Liver (tissue), 9 donors: ENCODE measurements around the gene B9D1. TPM values are rescaled to one million over a fixed set of nuclear protein-coding genes. Genes with fewer than 3 reads are reported as not detected.
A peak's percentile ranks its signal among the peaks of the same experiment; 100 is the strongest.

Source experiments
- DNase-seq: peaks from one replicate; pipeline ENCODE4 v3.0.0-alpha.2; 2017; ENCODE audit warnings: low spot score
- H3K27ac ChIP-seq, 2 donors: one replicate each; pipeline ENCODE4 v1.7.0; 2013; ENCODE audit warnings: inconsistent platforms in 2 of 2, low read length in 2 of 2, control low read depth in 1 of 2, low read depth in 1 of 2, mild to moderate bottlenecking in 1 of 2
- H3K27me3 ChIP-seq, 4 donors: one replicate each; pipeline versions ENCODE4 v1.6.1 to v1.7.0; 2013; ENCODE audit warnings: low read length in 3 of 4, inconsistent platforms in 1 of 4, mild to moderate bottlenecking in 1 of 4, moderate library complexity in 1 of 4; ENCODE audit not compliant: control insufficient read depth in 4 of 4, insufficient read depth in 4 of 4
- H3K36me3 ChIP-seq, 4 donors: one replicate each; pipeline versions ENCODE4 v1.6.1 to v1.7.0; 2013; ENCODE audit warnings: low read length in 3 of 4, mild to moderate bottlenecking in 3 of 4, low read depth in 1 of 4, moderate library complexity in 1 of 4; ENCODE audit not compliant: control insufficient read depth in 4 of 4, insufficient read depth in 3 of 4
- H3K4me1 ChIP-seq, 4 donors: one replicate each; pipeline versions ENCODE4 v1.6.1 to v1.7.0; 2013; ENCODE audit warnings: low read length in 3 of 4, mild to moderate bottlenecking in 3 of 4, moderate library complexity in 1 of 4; ENCODE audit not compliant: control insufficient read depth in 4 of 4, insufficient read depth in 4 of 4
- H3K4me3 ChIP-seq, 3 donors: one replicate each; pipeline versions ENCODE4 v1.6.1 to v1.7.0; 2013; ENCODE audit warnings: low read length in 3 of 3, control low read depth in 1 of 3, low read depth in 1 of 3, mild to moderate bottlenecking in 1 of 3
- H3K9ac ChIP-seq, 2 donors: one replicate each; pipeline ENCODE4 v1.7.0; 2013; ENCODE audit warnings: low read length in 2 of 2, mild to moderate bottlenecking in 2 of 2, moderate library complexity in 2 of 2, control low read depth in 1 of 2, low read depth in 1 of 2
- H3K9me3 ChIP-seq, 4 donors: one replicate each; pipeline versions ENCODE4 v1.6.1 to v1.7.0; 2013; ENCODE audit warnings: low read length in 3 of 4; ENCODE audit not compliant: control insufficient read depth in 4 of 4
- ATF3 ChIP-seq: IDR thresholded peaks from 2 replicates; pipeline ENCODE4 v1.6.1; 2016; ENCODE audit warnings: antibody characterized with exemption
- CTCF ChIP-seq: fragments of 150-350 bp; IDR thresholded peaks from 2 replicates; pipeline ENCODE4 v1.5.1; 2017; ENCODE audit warnings: improper control_type of control experiment, low read depth, low read length; ENCODE audit not compliant: missing input control
- EGR1 ChIP-seq, 2 donors: IDR thresholded peaks; 2 replicates each; pipeline ENCODE4 v1.6.1; 2016 to 2018; ENCODE audit warnings: antibody characterized with exemption in 2 of 2, low read depth in 2 of 2
- FOXA2 ChIP-seq: IDR thresholded peaks from 2 replicates; pipeline ENCODE4 v1.6.1; 2016; ENCODE audit warnings: antibody characterized with exemption
- GABPA ChIP-seq, 2 donors: IDR thresholded peaks in 1 of 2; conservative IDR thresholded peaks in 1 of 2; 2 replicates each; pipeline ENCODE4 v1.6.1; 2016; ENCODE audit warnings: antibody characterized with exemption in 2 of 2, mild to moderate bottlenecking in 1 of 2, moderate library complexity in 1 of 2
- HNF4A ChIP-seq, 2 donors: conservative IDR thresholded peaks; 2 replicates each; pipeline ENCODE4 v1.6.1; 2016; ENCODE audit warnings: antibody characterized with exemption in 2 of 2, mild to moderate bottlenecking in 2 of 2
- HNF4G ChIP-seq: IDR thresholded peaks from 2 replicates; pipeline ENCODE4 v1.6.1; 2016; ENCODE audit warnings: antibody characterized with exemption
- JUND ChIP-seq, 2 donors: IDR thresholded peaks; 2 replicates each; pipeline ENCODE4 v1.6.1; 2016; ENCODE audit warnings: antibody characterized with exemption in 2 of 2
- MAX ChIP-seq: IDR thresholded peaks from 2 replicates; pipeline ENCODE4 v1.6.1; 2016; ENCODE audit warnings: antibody characterized with exemption
- NR2F2 ChIP-seq: IDR thresholded peaks from 2 replicates; pipeline ENCODE4 v1.6.1; 2016; ENCODE audit warnings: antibody characterized with exemption
- RAD21 ChIP-seq, 2 donors: IDR thresholded peaks; 2 replicates each; pipeline ENCODE4 v1.6.1; 2016; ENCODE audit warnings: antibody characterized with exemption in 2 of 2, mild to moderate bottlenecking in 2 of 2
- REST ChIP-seq: IDR thresholded peaks from 2 replicates; pipeline ENCODE4 v1.6.1; 2016; ENCODE audit warnings: antibody characterized with exemption, mild to moderate bottlenecking
- RXRA ChIP-seq, 2 donors: IDR thresholded peaks; 2 replicates each; pipeline ENCODE4 v1.6.1; 2017 to 2018; ENCODE audit warnings: antibody characterized with exemption in 2 of 2, mild to moderate bottlenecking in 1 of 2
- TAF1 ChIP-seq: conservative IDR thresholded peaks from 2 replicates; pipeline ENCODE4 v1.6.1; 2016; ENCODE audit warnings: antibody characterized with exemption, mild to moderate bottlenecking
- YY1 ChIP-seq: IDR thresholded peaks from 2 replicates; pipeline ENCODE4 v1.6.1; 2016; ENCODE audit warnings: antibody characterized with exemption, mild to moderate bottlenecking
- WGBS: extraction: QIAGEN DNeasy Blood & Tissue Kit; methylation state at CpG from one replicate; pipeline ENCODE4 v1.1.7; 2013; 5-methylcytosine and 5-hydroxymethylcytosine counted together
- polyA plus RNA-seq, 2 donors: library from polyadenylated mRNA; stranded (reverse) in 1 of 2; unstranded in 1 of 2; fragments of 200-250 nt in 1 of 2; fragments of >200 nt in 1 of 2; fragmentation: Nextera tagmentation in 1 of 2; extraction: Ambion mirVana in 1 of 2; gene quantifications; one replicate each; pipeline versions ENCODE4 v1.2.1 to v1.2.3, GENCODE V29; 2013 to 2015
- total RNA-seq, 2 donors: library from RNA; depleted of rRNA; stranded (reverse); fragments of >200 nt; gene quantifications; one replicate each; pipeline ENCODE4 v1.2.3, GENCODE V29; 2014
- donor health status: healthy.
- donor health status: healthy.
- donor health status: healthy.
- donor health status: healthy.
- donor health status: healthy.

The B9D1 gene
- total and polyA plus RNA-seq, 4 donors, result 8.4 to 22.0 (median 10.8) TPM

- Histone ChIP-seq H3K4me3 (no peak overlapping the region), H3K9me3 (no peaks in the 10 kb centered on the region), H3K9ac (no peak overlapping the region), H3K4me1 (peaks cover 0 to 8% (median 0%) of the 10 kb centered on the region in 4 donors), H3K27me3 (no peaks in the 10 kb centered on the region), H3K36me3 (peaks cover 0 to 2% (median 0%) of the 10 kb centered on the region in 4 donors), H3K27ac (peak overlapping the region; percentile 14 to 15)
- TF ChIP-seq NR2F2 (peak; percentile 33), REST (no peak), RAD21 (IDR thresholded peaks at IDR 0.05) (no peak), ATF3 (no peak), RXRA (IDR thresholded peaks at IDR 0.05) (peak in 1 of 2 donors; percentile 30)
- DNase-seq, result no peak
- 65% methylated on average over 7 of the region's 7 CpGs for WGBS
Observed at GRCh38 chr17:19304209-19304608, 58.3 kb downstream of the B9D1 start.

GRCh38 chr17:19303367-19303776 is 59.2 kb downstream of the B9D1 start:
- Histone ChIP-seq H3K4me3 (no peak overlapping the region), H3K9ac (no peak overlapping the region), H3K27me3 (no peaks in the 10 kb centered on the region), H3K4me1 (peaks cover 0 to 8% (median 0%) of the 10 kb centered on the region in 4 donors), H3K36me3 (peaks cover 0 to 2% (median 0%) of the 10 kb centered on the region in 4 donors), H3K27ac (no peak overlapping the region), H3K9me3 (no peaks in the 10 kb centered on the region)
- no peak for DNase-seq
- 80% methylated on average over 9 of the region's 9 CpGs for WGBS
- TF ChIP-seq YY1, result no peak
- no peak for TF ChIP-seq JUND (IDR thresholded peaks at IDR 0.05)
- TF ChIP-seq GABPA (IDR thresholded peaks at IDR 0.05 in 1 of 2, conservative IDR thresholded peaks at IDR 0.05 in 1 of 2), result no peak
- no peak for TF ChIP-seq ATF3
- no peak for TF ChIP-seq RAD21 (IDR thresholded peaks at IDR 0.05)
- TF ChIP-seq MAX, result no peak
- no peak for TF ChIP-seq EGR1 (IDR thresholded peaks at IDR 0.05; ENCODE audit: low read depth in 2 of 2)
- TF ChIP-seq HNF4A (conservative IDR thresholded peaks at IDR 0.05), result no peak
- TF ChIP-seq TAF1, result no peak
- TF ChIP-seq REST, result no peak
- no peak for TF ChIP-seq HNF4G
- TF ChIP-seq CTCF, result no peak
- no peak for TF ChIP-seq FOXA2
